Gastrocnemius medialis (tissue), 4 donors: ENCODE measurements around the gene PVRIG.
"Not testable (repeated sequence)": the region's sequence is repeated elsewhere in the genome, so short reads cannot be mapped to it uniquely, and the experiment has no call there.

ENCODE experiments used
- POLR2A ChIP-seq, 2 donors: fragments of 450-650 bp; IDR thresholded peaks; one replicate each; pipeline ENCODE4 v1.6.1; 2017; ENCODE audit warnings: antibody characterized with exemption in 2 of 2, mild to moderate bottlenecking in 2 of 2, moderate library complexity in 2 of 2
- TF ChIP-seq, protein P1 (sequence below), 5 experiments: fragments of 450-650 bp in 3 of 5; fragments of 200-600 bp in 2 of 5; sonication (generic) in 2 of 5; IDR thresholded peaks in 4 of 5; conservative IDR thresholded peaks in 1 of 5; 1 replicate in 4 of 5; 2 replicates in 1 of 5; pipeline ENCODE4 v1.5.1; 2016 to 2019; ENCODE audit warnings: antibody characterized with exemption in 5 of 5, mild to moderate bottlenecking in 3 of 5, moderate library complexity in 3 of 5

- TF ChIP-seq, protein P1, sequence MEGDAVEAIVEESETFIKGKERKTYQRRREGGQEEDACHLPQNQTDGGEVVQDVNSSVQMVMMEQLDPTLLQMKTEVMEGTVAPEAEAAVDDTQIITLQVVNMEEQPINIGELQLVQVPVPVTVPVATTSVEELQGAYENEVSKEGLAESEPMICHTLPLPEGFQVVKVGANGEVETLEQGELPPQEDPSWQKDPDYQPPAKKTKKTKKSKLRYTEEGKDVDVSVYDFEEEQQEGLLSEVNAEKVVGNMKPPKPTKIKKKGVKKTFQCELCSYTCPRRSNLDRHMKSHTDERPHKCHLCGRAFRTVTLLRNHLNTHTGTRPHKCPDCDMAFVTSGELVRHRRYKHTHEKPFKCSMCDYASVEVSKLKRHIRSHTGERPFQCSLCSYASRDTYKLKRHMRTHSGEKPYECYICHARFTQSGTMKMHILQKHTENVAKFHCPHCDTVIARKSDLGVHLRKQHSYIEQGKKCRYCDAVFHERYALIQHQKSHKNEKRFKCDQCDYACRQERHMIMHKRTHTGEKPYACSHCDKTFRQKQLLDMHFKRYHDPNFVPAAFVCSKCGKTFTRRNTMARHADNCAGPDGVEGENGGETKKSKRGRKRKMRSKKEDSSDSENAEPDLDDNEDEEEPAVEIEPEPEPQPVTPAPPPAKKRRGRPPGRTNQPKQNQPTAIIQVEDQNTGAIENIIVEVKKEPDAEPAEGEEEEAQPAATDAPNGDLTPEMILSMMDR (IDR thresholded peaks at IDR 0.05 in 4 of 5, conservative IDR thresholded peaks at IDR 0.05 in 1 of 5): not testable (repeated sequence)
- peak in 1 of 2 donors; percentile 64 for TF ChIP-seq POLR2A (IDR thresholded peaks at IDR 0.05)
Observed at GRCh38 chr7:100243385-100243784, 23.6 kb downstream of the PVRIG start.
